Thoracic aorta (tissue), 2 donors: ENCODE measurements around the gene PDGFRB. TPM values are rescaled to one million over a fixed set of nuclear protein-coding genes. Genes with fewer than 3 reads are reported as not detected.

Experiments
- ATAC-seq: fragments of 150-250 bp; one replicate; pipeline ENCODE4 v1.8.0; 2017; ENCODE audit warnings: low read depth; ENCODE audit not compliant: insufficient number of reproducible peaks, low FRiP score
- DNase-seq: peaks from one replicate; pipeline ENCODE4 v3.0.0-alpha.2; 2020; ENCODE audit warnings: low spot score
- H3K27ac ChIP-seq, 2 donors: fragments of 200-600 bp; sonication (generic); 1 replicate in 1 of 2; 2 replicates in 1 of 2; pipeline ENCODE4 v1.5.1; 2016; ENCODE audit warnings: mild to moderate bottlenecking in 2 of 2, moderate library complexity in 2 of 2
- H3K27me3 ChIP-seq: fragments of 200-600 bp; sonication (generic); replicated peaks from 2 replicates; pipeline ENCODE4 v1.6.0; 2016; ENCODE audit warnings: mild to moderate bottlenecking; ENCODE audit not compliant: insufficient read depth
- H3K36me3 ChIP-seq: fragments of 200-600 bp; sonication (generic); one replicate; pipeline ENCODE4 v1.5.1; 2016
- H3K4me1 ChIP-seq, 2 donors: fragments of 200-600 bp; sonication (generic); 1 replicate in 1 of 2; 2 replicates in 1 of 2; pipeline versions ENCODE4 v1.5.1 to v1.6.0; 2016; ENCODE audit warnings: low read depth in 2 of 2, mild to moderate bottlenecking in 1 of 2; ENCODE audit not compliant: control insufficient read depth in 1 of 2
- H3K4me3 ChIP-seq: fragments of 200-600 bp; sonication (generic); 2 replicates; pipeline ENCODE4 v1.5.1; 2016; ENCODE audit warnings: mild to moderate bottlenecking
- H3K9me3 ChIP-seq: fragments of 200-600 bp; sonication (generic); 2 replicates; pipeline ENCODE4 v1.5.1; 2016
- CTCF ChIP-seq: fragments of 200-600 bp; sonication (generic); IDR thresholded peaks from one replicate; pipeline ENCODE4 v1.5.1; 2019; ENCODE audit warnings: antibody characterized with exemption
- total RNA-seq, 2 donors: library from RNA; depleted of rRNA; stranded (reverse); fragments of >200 nt; gene quantifications; one replicate each; pipeline versions ENCODE4 v1.1.0 to v1.2.3, GENCODE V29; 2016

PDGFRB gene
- 100 to 1,000 TPM; 362 to 421 TPM for total RNA-seq

GRCh38 chr5:150155258-150156026 lies at the start of gene PDGFRB:
PDGFRB (minus strand) TSS chr5:150155845; CDS start chr5:150137047, 18,798 bp downstream.
- Histone ChIP-seq H3K4me1 (peaks cover 40 to 74% of the 10 kb centered on the region in 2 donors), H3K9me3 (no peaks in the 10 kb centered on the region), H3K4me3 (peak within 1 kb of the TSS; percentile 79), H3K27me3 (no peaks in the 10 kb centered on the region), H3K27ac (peak within 1 kb of the TSS; percentile 88 to 94), H3K36me3 (peaks cover 9% of the 10 kb centered on the region)
- DNase-seq (peak; percentile 84), ATAC-seq (peak; percentile 85)
- no peak for TF ChIP-seq CTCF

- Histone ChIP-seq H3K27me3 (no peaks in the 10 kb centered on the region), H3K27ac (no peak overlapping the region), H3K4me3 (no peak overlapping the region), H3K4me1 (no peaks in the 10 kb centered on the region), H3K9me3 (no peaks in the 10 kb centered on the region), H3K36me3 (no peaks in the 10 kb centered on the region)
- no peak for DNase-seq
- TF ChIP-seq CTCF = no peak
- no peak for ATAC-seq
Measured at GRCh38 chr5:150204590-150204960, 48.9 kb upstream of the PDGFRB start.

- ATAC-seq (no peak), DNase-seq (no peak)
- Histone ChIP-seq H3K27me3 (no peaks in the 10 kb centered on the region), H3K36me3 (no peaks in the 10 kb centered on the region), H3K4me1 (no peaks in the 10 kb centered on the region), H3K9me3 (no peaks in the 10 kb centered on the region), H3K27ac (no peak overlapping the region), H3K4me3 (no peak overlapping the region)
- TF ChIP-seq CTCF = no peak
Measured at GRCh38 chr5:150203832-150204589, 48.4 kb upstream of the PDGFRB start.

- Histone ChIP-seq H3K27me3 (no peaks in the 10 kb centered on the region), H3K36me3 (no peaks in the 10 kb centered on the region), H3K9me3 (no peaks in the 10 kb centered on the region), H3K4me3 (no peak overlapping the region), H3K4me1 (no peaks in the 10 kb centered on the region), H3K27ac (no peak overlapping the region)
- no peak for TF ChIP-seq CTCF
- ATAC-seq = no peak
- no peak for DNase-seq
Measured at GRCh38 chr5:150202501-150202900, 46.9 kb upstream of the PDGFRB start.

GRCh38 chr5:150197476-150197875 lies 41.8 kb upstream of the PDGFRB start:
- no peak for ATAC-seq
- Histone ChIP-seq H3K36me3 (no peaks in the 10 kb centered on the region), H3K4me3 (no peak overlapping the region), H3K27ac (no peak overlapping the region), H3K9me3 (no peaks in the 10 kb centered on the region), H3K27me3 (no peaks in the 10 kb centered on the region), H3K4me1 (no peaks in the 10 kb centered on the region)
- no peak for DNase-seq
- TF ChIP-seq CTCF = no peak
